Karpas-422 (cell line): ENCODE results near the gene TAGLN3. TPM values are rescaled to one million over a fixed set of nuclear protein-coding genes. Genes with fewer than 3 reads are reported as not detected.

Source experiments
- DNase-seq: peaks from one replicate; pipeline ENCODE4 v3.0.0-alpha.2; 2015
- H2AFZ ChIP-seq: fragments of 200-600 bp; sonication (generic); 2 replicates; pipeline ENCODE4 v1.6.1; 2014; ENCODE audit warnings: antibody characterized with exemption, low read length, mixed read lengths
- H3K27ac ChIP-seq: fragments of 200-600 bp; sonication (generic); 2 replicates; pipeline ENCODE4 v1.5.1; 2014; ENCODE audit warnings: mild to moderate bottlenecking, low read length, moderate library complexity
- H3K27me3 ChIP-seq: fragments of 200-600 bp; sonication (generic); 2 replicates; pipeline ENCODE4 v1.6.1; 2014; ENCODE audit warnings: low read length, mixed read lengths
- H3K36me3 ChIP-seq: fragments of 200-600 bp; sonication (generic); 2 replicates; pipeline ENCODE4 v1.6.1; 2014; ENCODE audit warnings: low read length, mixed read lengths; ENCODE audit not compliant: insufficient read depth
- H3K4me1 ChIP-seq: fragments of 200-600 bp; sonication (generic); 2 replicates; pipeline ENCODE4 v1.6.1; 2014; ENCODE audit warnings: mild to moderate bottlenecking, low read length, mixed read lengths
- H3K4me2 ChIP-seq: fragments of 200-600 bp; sonication (generic); 2 replicates; pipeline ENCODE4 v1.6.1; 2014; ENCODE audit warnings: low read length, low read depth, mild to moderate bottlenecking; ENCODE audit not compliant: poor library complexity, severe bottlenecking
- H3K4me3 ChIP-seq: fragments of 200-600 bp; sonication (generic); 2 replicates; pipeline ENCODE4 v1.5.1; 2014; ENCODE audit warnings: mild to moderate bottlenecking, antibody characterized with exemption, low read length, mixed read lengths
- H3K79me2 ChIP-seq: fragments of 200-600 bp; sonication (generic); 2 replicates; pipeline ENCODE4 v1.6.1; 2014; ENCODE audit warnings: mild to moderate bottlenecking, low read length, mixed read lengths
- H3K9ac ChIP-seq: fragments of 200-600 bp; sonication (generic); 2 replicates; pipeline ENCODE4 v1.6.0; 2014; ENCODE audit warnings: low read length
- H3K9me2 ChIP-seq: fragments of 200-600 bp; sonication (generic), shearing (Covaris generic); replicated peaks from 2 replicates; pipeline ENCODE4 v1.6.0; 2014; ENCODE audit warnings: mild to moderate bottlenecking, low read length, moderate library complexity; ENCODE audit not compliant: insufficient read depth
- H3K9me3 ChIP-seq: fragments of 300-700, 200-600 bp; sonication (generic); 2 replicates; pipeline ENCODE4 v1.6.1; 2014; ENCODE audit warnings: low read length, mixed read lengths
- H4K20me1 ChIP-seq: fragments of 200-600 bp; sonication (generic); 2 replicates; pipeline ENCODE4 v1.6.1; 2014; ENCODE audit warnings: mild to moderate bottlenecking, antibody characterized with exemption, low read length, low read depth; ENCODE audit not compliant: insufficient read depth
- total RNA-seq: library from RNA; depleted of rRNA; stranded (reverse); fragments of >200 nt; shearing (Covaris generic); gene quantifications from 2 replicates; pipeline ENCODE4 v1.2.3, GENCODE V29; 2014; ENCODE audit warnings: low replicate concordance

The TAGLN3 gene
- total RNA-seq, 1 experiment from 2014 or later: not detected

- peaks cover 67% of the 10 kb centered on the region for H3K79me2 ChIP-seq
These were observed 17.3 kb upstream of the TAGLN3 start for GRCh38 chr3:111981457-111981763.

GRCh38 chr3:111984636-111985298 is 14.0 kb upstream of the TAGLN3 start:
- Histone ChIP-seq H3K36me3 (peaks cover 37% of the 10 kb centered on the region), H4K20me1 (no peaks in the 10 kb centered on the region), H3K9me3 (no peaks in the 10 kb centered on the region), H3K4me2 (no peak overlapping the region), H3K79me2 (peaks cover 73% of the 10 kb centered on the region), H3K4me3 (no peak overlapping the region), H3K4me1 (peaks cover 35% of the 10 kb centered on the region), H3K9ac (no peak overlapping the region), H3K27me3 (no peaks in the 10 kb centered on the region), H2AFZ (no peak overlapping the region), H3K9me2 (no peaks in the 10 kb centered on the region), H3K27ac (no peak overlapping the region)
- DNase-seq: no peak

More at GRCh38 chr3:111981457-111981763, 17.3 kb upstream of the TAGLN3 start:
- H4K20me1 ChIP-seq: no peaks in the 10 kb centered on the region
- no peaks in the 10 kb centered on the region for H3K9me3 ChIP-seq
- H3K4me1 ChIP-seq: peaks cover 37% of the 10 kb centered on the region
- no peak for DNase-seq
- no peak overlapping the region for H2AFZ ChIP-seq
- peaks cover 25% of the 10 kb centered on the region for H3K36me3 ChIP-seq
- no peak overlapping the region for H3K27ac ChIP-seq
- H3K27me3 ChIP-seq: no peaks in the 10 kb centered on the region
- H3K9me2 ChIP-seq: no peaks in the 10 kb centered on the region
- no peak overlapping the region for H3K9ac ChIP-seq
- H3K4me3 ChIP-seq: no peak overlapping the region
- peak overlapping the region; percentile 83 for H3K4me2 ChIP-seq

- Histone ChIP-seq H3K9me2 (no peaks in the 10 kb centered on the region), H3K4me2 (no peak overlapping the region), H3K79me2 (peaks cover 58% of the 10 kb centered on the region), H3K36me3 (peaks cover 44% of the 10 kb centered on the region), H3K9ac (no peak overlapping the region), H3K27ac (no peak overlapping the region), H3K4me3 (no peak overlapping the region), H3K4me1 (peaks cover 15% of the 10 kb centered on the region), H3K27me3 (no peaks in the 10 kb centered on the region), H4K20me1 (no peaks in the 10 kb centered on the region), H2AFZ (no peak overlapping the region), H3K9me3 (no peaks in the 10 kb centered on the region)
- no peak for DNase-seq
These were observed 11.9 kb upstream of the TAGLN3 start for GRCh38 chr3:111986800-111987199.

- Histone ChIP-seq H3K27ac (no peak overlapping the region), H3K4me3 (no peak overlapping the region), H3K4me2 (peak overlapping the region; percentile 4), H4K20me1 (no peaks in the 10 kb centered on the region), H2AFZ (no peak overlapping the region), H3K4me1 (peaks cover 3% of the 10 kb centered on the region; the same call in 1 of the 2 replicates), H3K9ac (no peak overlapping the region), H3K79me2 (peaks cover 34% of the 10 kb centered on the region), H3K36me3 (peaks cover 28% of the 10 kb centered on the region; the same call in 1 of the 2 replicates), H3K27me3 (no peaks in the 10 kb centered on the region), H3K9me2 (no peaks in the 10 kb centered on the region), H3K9me3 (no peaks in the 10 kb centered on the region)
- DNase-seq: peak; percentile 83
These were observed 9.6 kb upstream of the TAGLN3 start for GRCh38 chr3:111989061-111989678.

- Histone ChIP-seq H3K79me2 (peaks cover 17% of the 10 kb centered on the region), H3K9me2 (no peaks in the 10 kb centered on the region), H3K27ac (no peak overlapping the region), H3K9me3 (no peaks in the 10 kb centered on the region), H3K36me3 (peaks cover 19% of the 10 kb centered on the region; the same call in 1 of the 2 replicates), H3K27me3 (no peaks in the 10 kb centered on the region), H3K4me1 (peaks cover 9% of the 10 kb centered on the region), H3K9ac (no peak overlapping the region), H3K4me3 (no peak overlapping the region), H3K4me2 (no peak overlapping the region), H2AFZ (no peak overlapping the region), H4K20me1 (no peaks in the 10 kb centered on the region)
- no peak for DNase-seq
These were observed 5.7 kb upstream of the TAGLN3 start for GRCh38 chr3:111993038-111993437.

GRCh38 chr3:111999484-112000324 is 982 bp downstream of the TAGLN3 start:
- Histone ChIP-seq H3K4me2 (peak overlapping the region; percentile 74), H2AFZ (no peak overlapping the region; the same call in 1 of the 2 replicates), H3K27me3 (no peaks in the 10 kb centered on the region), H3K4me3 (peak overlapping the region; percentile 48; the same call in 1 of the 2 replicates), H3K27ac (no peak overlapping the region), H3K9me2 (no peaks in the 10 kb centered on the region), H3K79me2 (no peaks in the 10 kb centered on the region), H4K20me1 (no peaks in the 10 kb centered on the region), H3K9ac (no peak overlapping the region), H3K9me3 (no peaks in the 10 kb centered on the region), H3K4me1 (peaks cover 15% of the 10 kb centered on the region), H3K36me3 (no peaks in the 10 kb centered on the region)
- DNase-seq: no peak

- no peak overlapping the region for H3K4me3 ChIP-seq
- no peaks in the 10 kb centered on the region for H3K27me3 ChIP-seq
These were observed 1.6 kb downstream of the TAGLN3 start for GRCh38 chr3:112000367-112000771.

GRCh38 chr3:112000966-112001365 is 2.2 kb downstream of the TAGLN3 start:
- Histone ChIP-seq H3K4me2 (no peak overlapping the region), H4K20me1 (no peaks in the 10 kb centered on the region), H3K4me1 (peaks cover 9% of the 10 kb centered on the region), H2AFZ (no peak overlapping the region), H3K9me2 (no peaks in the 10 kb centered on the region), H3K27me3 (no peaks in the 10 kb centered on the region), H3K9ac (no peak overlapping the region), H3K27ac (no peak overlapping the region), H3K4me3 (no peak overlapping the region), H3K9me3 (no peaks in the 10 kb centered on the region), H3K79me2 (no peaks in the 10 kb centered on the region), H3K36me3 (no peaks in the 10 kb centered on the region)
- DNase-seq: no peak

More at GRCh38 chr3:112000367-112000771, 1.6 kb downstream of the TAGLN3 start:
- Histone ChIP-seq H3K79me2 (no peaks in the 10 kb centered on the region), H3K27ac (no peak overlapping the region), H3K9ac (no peak overlapping the region), H4K20me1 (no peaks in the 10 kb centered on the region), H3K4me2 (no peak overlapping the region), H2AFZ (no peak overlapping the region), H3K9me3 (no peaks in the 10 kb centered on the region), H3K36me3 (no peaks in the 10 kb centered on the region), H3K9me2 (no peaks in the 10 kb centered on the region), H3K4me1 (peaks cover 12% of the 10 kb centered on the region)
- no peak for DNase-seq
